NCI-H128 (cell line): ENCODE results near the gene COL11A1.
"Not testable (repeated sequence)": the region's sequence is repeated elsewhere in the genome, so short reads cannot be mapped to it uniquely, and the experiment has no call there.

Experiments
- DNase-seq: peaks from one replicate; lab custom pipeline; 2025; ENCODE audit not compliant: unreplicated experiment; lab: John Stamatoyannopoulos, UW

COL11A1 gene

GRCh38 chr1:102837551-102837950 lies 270.8 kb downstream of the COL11A1 start:
- no peak for DNase-seq

GRCh38 chr1:102836991-102837390 lies 271.3 kb downstream of the COL11A1 start:
- no peak for DNase-seq

DNA sequence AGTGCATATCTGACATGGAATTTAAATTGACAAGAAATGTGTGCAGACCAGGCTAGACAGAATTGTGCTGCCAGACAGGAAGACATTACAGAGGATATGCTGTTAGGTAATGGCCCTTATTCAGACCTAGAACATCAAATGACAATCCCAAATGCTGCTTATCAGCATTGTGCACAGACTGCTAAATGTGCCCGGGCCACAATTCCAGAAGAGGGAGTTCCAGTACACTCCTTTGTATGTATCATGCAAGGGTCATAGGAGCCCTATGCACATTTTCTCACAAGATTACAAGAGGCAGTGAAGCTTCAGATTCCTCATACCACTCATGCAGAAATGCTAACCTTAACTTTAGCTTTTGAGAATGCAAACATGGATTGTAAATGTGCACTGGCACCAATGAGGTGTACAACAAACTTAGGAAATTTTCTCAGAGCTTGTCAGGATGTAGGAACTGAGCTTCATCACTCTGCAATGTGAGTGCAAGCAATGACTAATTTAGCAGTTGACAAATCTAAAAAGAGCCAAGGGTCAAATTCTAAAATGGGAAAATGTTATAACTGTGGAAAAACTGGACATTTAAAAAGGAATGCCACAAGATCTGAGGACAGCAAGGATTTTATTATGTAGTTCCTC lies 273.5 kb downstream of the COL11A1 start:
- no peak for DNase-seq

DNA sequence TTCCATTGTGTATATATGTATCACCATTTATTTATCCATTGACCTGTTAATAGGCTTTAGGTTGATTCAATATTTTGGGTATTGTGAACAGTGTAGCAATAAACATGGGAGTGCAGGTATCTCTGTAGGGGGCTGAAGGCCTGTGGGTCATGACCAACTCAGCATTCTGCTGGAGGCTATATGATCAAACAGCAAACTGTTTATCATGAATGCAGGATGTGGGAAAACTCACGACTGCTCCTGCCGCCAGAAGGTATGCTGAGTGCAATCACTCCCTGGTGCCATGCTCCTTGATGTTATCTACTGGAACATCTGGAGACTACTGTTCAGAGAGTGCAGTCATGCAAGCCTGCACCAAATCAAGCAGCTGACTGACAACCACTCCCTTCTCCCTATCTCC lies 275.2 kb downstream of the COL11A1 start:
- DNase-seq: no peak

DNA sequence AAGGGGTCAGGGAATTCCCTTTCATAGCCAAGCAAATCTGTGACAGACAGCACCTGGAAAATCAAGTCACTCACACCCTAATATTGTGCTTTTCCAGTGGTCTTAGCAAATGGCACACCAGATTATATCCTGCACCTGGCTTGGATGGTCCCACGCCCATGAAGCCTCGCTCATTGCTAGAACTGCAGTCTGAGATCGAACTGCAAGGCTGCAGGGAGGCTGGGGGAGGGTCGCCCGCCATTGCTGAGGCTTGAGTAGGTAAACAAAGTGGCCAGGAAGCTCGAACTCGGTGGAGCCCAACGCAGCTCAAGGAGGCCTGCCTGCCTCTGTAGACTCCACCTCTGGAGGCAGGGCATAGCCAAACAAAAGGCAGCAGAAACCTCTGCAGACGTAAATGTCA lies 281.6 kb downstream of the COL11A1 start:
- not testable (repeated sequence) for DNase-seq
